Ishikawa (cell line): ENCODE measurements around the gene SPIRE2.

ENCODE experiments used
- CEBPB ChIP-seq: IDR thresholded peaks from 2 replicates; pipeline ENCODE4 v1.6.1; 2012
- CREB1 ChIP-seq: IDR thresholded peaks from 2 replicates; pipeline ENCODE4 v1.6.1; 2012; ENCODE audit warnings: low read depth
- EGR1 ChIP-seq: IDR thresholded peaks from 2 replicates; pipeline ENCODE4 v1.6.1; 2012
- EP300 ChIP-seq: IDR thresholded peaks from 2 replicates; pipeline ENCODE4 v1.6.1; 2012; ENCODE audit warnings: borderline replicate concordance
- FOXM1 ChIP-seq: IDR thresholded peaks from 2 replicates; pipeline ENCODE4 v1.6.1; 2012; ENCODE audit warnings: low read depth, borderline replicate concordance
- NFIC ChIP-seq: IDR thresholded peaks from 2 replicates; pipeline ENCODE4 v1.6.1; 2012
- RAD21 ChIP-seq: IDR thresholded peaks from 2 replicates; pipeline ENCODE4 v1.6.1; 2012; ENCODE audit warnings: low read depth
- TAF1 ChIP-seq: IDR thresholded peaks from 2 replicates; pipeline ENCODE4 v1.6.1; 2012; ENCODE audit warnings: low read depth, mild to moderate bottlenecking
- TCF12 ChIP-seq: IDR thresholded peaks from 2 replicates; pipeline ENCODE4 v1.6.1; 2012; ENCODE audit warnings: low read depth
- TEAD4 ChIP-seq: IDR thresholded peaks from 2 replicates; pipeline ENCODE4 v1.6.1; 2012
- YY1 ChIP-seq: IDR thresholded peaks from 2 replicates; pipeline ENCODE4 v1.6.1; 2012; ENCODE audit warnings: low read depth
- ZBTB7A ChIP-seq: IDR thresholded peaks from 2 replicates; pipeline ENCODE4 v1.6.1; 2012; ENCODE audit warnings: low read depth
- TF ChIP-seq, protein P1 (sequence below): IDR thresholded peaks from 2 replicates; pipeline ENCODE4 v1.6.1; 2012
- TF ChIP-seq, protein P2 (sequence below): IDR thresholded peaks from 2 replicates; pipeline ENCODE4 v1.6.1; 2012; ENCODE audit warnings: low read depth, mild to moderate bottlenecking
- TF ChIP-seq, protein P3 (sequence below): IDR thresholded peaks from 2 replicates; pipeline ENCODE4 v1.6.1; 2012

The SPIRE2 gene

DNA sequence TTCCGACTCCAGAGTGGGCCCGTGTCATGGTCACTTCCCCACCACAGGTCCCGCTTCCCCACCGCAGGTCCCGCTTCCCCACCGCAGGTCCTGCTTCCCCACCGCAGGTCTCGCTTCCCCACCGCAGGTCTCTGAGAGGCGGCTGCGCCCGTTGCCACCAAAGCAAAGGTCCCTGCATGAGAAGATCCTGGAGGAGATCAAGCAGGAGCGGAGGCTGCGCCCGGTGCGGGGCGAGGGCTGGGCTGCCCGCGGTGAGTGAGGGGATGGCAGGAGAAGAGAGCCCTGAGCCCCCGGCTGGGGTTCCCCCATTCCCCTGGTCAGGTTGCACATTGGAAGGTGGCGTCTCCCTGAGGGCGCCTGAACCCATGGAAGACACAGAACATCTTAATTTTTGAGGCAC, 27.7 kb downstream of the SPIRE2 start:
- TF ChIP-seq, protein P1, sequence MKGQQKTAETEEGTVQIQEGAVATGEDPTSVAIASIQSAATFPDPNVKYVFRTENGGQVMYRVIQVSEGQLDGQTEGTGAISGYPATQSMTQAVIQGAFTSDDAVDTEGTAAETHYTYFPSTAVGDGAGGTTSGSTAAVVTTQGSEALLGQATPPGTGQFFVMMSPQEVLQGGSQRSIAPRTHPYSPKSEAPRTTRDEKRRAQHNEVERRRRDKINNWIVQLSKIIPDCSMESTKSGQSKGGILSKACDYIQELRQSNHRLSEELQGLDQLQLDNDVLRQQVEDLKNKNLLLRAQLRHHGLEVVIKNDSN: no peak
- TF ChIP-seq, protein P2, sequence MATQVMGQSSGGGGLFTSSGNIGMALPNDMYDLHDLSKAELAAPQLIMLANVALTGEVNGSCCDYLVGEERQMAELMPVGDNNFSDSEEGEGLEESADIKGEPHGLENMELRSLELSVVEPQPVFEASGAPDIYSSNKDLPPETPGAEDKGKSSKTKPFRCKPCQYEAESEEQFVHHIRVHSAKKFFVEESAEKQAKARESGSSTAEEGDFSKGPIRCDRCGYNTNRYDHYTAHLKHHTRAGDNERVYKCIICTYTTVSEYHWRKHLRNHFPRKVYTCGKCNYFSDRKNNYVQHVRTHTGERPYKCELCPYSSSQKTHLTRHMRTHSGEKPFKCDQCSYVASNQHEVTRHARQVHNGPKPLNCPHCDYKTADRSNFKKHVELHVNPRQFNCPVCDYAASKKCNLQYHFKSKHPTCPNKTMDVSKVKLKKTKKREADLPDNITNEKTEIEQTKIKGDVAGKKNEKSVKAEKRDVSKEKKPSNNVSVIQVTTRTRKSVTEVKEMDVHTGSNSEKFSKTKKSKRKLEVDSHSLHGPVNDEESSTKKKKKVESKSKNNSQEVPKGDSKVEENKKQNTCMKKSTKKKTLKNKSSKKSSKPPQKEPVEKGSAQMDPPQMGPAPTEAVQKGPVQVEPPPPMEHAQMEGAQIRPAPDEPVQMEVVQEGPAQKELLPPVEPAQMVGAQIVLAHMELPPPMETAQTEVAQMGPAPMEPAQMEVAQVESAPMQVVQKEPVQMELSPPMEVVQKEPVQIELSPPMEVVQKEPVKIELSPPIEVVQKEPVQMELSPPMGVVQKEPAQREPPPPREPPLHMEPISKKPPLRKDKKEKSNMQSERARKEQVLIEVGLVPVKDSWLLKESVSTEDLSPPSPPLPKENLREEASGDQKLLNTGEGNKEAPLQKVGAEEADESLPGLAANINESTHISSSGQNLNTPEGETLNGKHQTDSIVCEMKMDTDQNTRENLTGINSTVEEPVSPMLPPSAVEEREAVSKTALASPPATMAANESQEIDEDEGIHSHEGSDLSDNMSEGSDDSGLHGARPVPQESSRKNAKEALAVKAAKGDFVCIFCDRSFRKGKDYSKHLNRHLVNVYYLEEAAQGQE: no peak
- no peak for TF ChIP-seq CREB1
- no peak for TF ChIP-seq EP300
- TF ChIP-seq EGR1: no peak
- TF ChIP-seq NFIC: no peak
- TF ChIP-seq RAD21: no peak
- TF ChIP-seq TAF1: no peak
- no peak for TF ChIP-seq TEAD4

DNA sequence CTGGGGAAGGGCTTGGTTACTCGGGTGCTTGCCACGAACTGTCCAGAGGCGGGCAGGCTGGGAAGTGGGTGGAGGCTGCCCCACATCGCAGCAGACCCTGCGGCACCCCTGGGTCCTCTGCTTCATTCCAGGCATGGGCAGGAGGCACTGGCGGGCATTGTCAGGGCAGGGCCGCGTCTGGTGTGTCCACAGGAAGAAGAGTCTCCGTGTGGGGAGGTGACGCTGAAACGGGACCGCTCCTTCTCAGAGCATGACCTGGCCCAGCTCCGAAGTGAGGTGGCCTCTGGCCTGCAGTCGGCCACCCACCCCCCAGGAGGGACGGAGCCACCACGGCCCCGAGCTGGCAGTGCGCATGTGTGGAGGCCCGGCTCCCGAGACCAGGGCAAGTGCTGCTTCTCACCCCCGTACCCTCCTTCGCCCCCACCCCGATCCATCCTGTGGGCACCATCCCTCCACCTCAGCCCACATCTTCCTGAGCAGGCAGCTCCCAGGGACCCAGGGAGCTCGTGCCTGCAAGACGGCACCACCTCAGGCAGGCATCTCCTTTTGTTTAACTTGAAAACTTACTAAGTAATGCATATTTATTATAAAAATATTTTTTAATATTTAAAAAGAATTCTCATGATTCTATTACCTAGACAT, 30.8 kb downstream of the SPIRE2 start:
- TF ChIP-seq, protein P3, sequence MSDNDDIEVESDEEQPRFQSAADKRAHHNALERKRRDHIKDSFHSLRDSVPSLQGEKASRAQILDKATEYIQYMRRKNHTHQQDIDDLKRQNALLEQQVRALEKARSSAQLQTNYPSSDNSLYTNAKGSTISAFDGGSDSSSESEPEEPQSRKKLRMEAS: no peak
- TF ChIP-seq RAD21 (no peak), TEAD4 (no peak), TAF1 (no peak), NFIC (no peak), EGR1 (no peak), YY1 (no peak), CEBPB (no peak), CREB1 (no peak), EP300 (no peak), ZBTB7A (no peak), TCF12 (no peak), FOXM1 (no peak)
- TF ChIP-seq, protein P2: no peak
- TF ChIP-seq, protein P1: no peak

DNA sequence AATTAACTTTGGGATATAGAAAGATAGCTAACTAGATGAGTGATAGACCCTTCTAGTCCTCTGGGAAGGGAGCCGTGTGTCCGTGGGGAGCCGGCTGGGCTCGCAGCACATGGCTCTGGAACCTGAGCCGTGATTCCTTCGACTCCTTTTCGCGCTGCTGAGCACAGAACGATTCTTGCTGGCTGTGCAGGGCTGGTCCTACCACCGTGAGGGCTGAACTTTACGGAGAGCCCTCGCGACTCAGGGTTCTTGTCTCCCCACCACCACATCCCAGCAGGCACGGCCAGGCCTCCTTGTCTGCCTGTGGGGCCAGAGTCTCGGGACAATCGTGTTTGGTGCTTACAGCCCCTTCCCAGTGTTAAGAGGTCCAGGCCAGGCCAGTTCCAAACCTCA, 31.3 kb downstream of the SPIRE2 start:
- TF ChIP-seq, protein P3: peak; percentile 31
- TF ChIP-seq TEAD4: no peak

DNA sequence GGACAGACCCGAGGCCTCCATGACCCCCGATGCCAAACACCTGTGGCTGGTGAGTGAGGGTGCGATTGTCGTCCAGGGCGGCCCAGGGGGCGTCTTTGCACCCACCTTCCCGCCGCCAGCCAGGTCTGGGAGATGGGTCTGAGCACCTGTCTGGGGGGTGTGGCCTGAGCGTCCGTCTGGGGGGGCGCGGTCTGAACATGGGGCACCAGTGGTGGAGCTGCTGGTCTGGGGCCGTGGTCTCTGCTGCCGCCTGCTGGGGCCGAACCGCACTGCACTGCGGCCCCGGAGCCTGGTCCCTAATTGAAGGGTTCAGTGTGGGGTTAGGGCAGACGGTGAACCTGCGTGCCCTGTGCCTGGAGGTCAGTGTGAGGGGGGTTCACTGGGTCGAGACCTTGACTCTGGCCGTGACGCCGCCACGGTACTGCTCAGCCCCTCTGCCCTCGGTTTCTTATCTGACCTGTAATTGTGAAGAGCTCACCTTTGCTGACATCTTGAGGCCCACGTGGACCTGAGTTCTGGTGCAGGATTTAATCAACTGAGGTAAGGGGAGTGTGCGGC, 32.6 kb downstream of the SPIRE2 start:
- TF ChIP-seq CEBPB (no peak), TCF12 (0 out of 2 replicates have a peak, but pooled peaks have one; percentile 27), YY1 (0 out of 2 replicates have a peak, but pooled peaks have one; percentile 47), RAD21 (peak; percentile 97), FOXM1 (no peak), CREB1 (no peak), TEAD4 (no peak), EGR1 (no peak), ZBTB7A (no peak), NFIC (no peak), EP300 (no peak), TAF1 (no peak)
- TF ChIP-seq, protein P2: 0 out of 2 replicates have a peak, but pooled peaks have one; percentile 7
- TF ChIP-seq, protein P3: no peak
- TF ChIP-seq, protein P1: no peak
